Measurements from ENCODE around the gene RAPGEF1. TPM values are rescaled to one million over a fixed set of nuclear protein-coding genes. Genes with fewer than 3 reads are reported as not detected.
"Not testable (repeated sequence)": the region's sequence is repeated elsewhere in the genome, so short reads cannot be mapped to it uniquely, and the experiment has no call there.

Gene RAPGEF1
- polyA plus RNA-seq, 12 donors = 68.2 to 123 (median 82.8) TPM; not detected in 1

GRCh38 chr9:131670247-131671132, 69.4 kb downstream of the RAPGEF1 start:
- DNase-seq = no peak

GRCh38 chr9:131669269-131670157, 70.4 kb downstream of the RAPGEF1 start:
- DNase-seq = no peak

GRCh38 chr9:131668439-131669268, 71.2 kb downstream of the RAPGEF1 start:
- DNase-seq = no peak

- no peak for DNase-seq
These were observed 71.8 kb downstream of the RAPGEF1 start for GRCh38 chr9:131668057-131668438.

- no peak for DNase-seq
These were observed 72.3 kb downstream of the RAPGEF1 start for GRCh38 chr9:131667576-131667975.

GRCh38 chr9:131666774-131667173, 73.1 kb downstream of the RAPGEF1 start:
- no peak for DNase-seq

GRCh38 chr9:131666029-131666428, 73.8 kb downstream of the RAPGEF1 start:
- DNase-seq = no peak

- no peak for DNase-seq
These were observed 76.6 kb downstream of the RAPGEF1 start for GRCh38 chr9:131663288-131663687.

- not testable (repeated sequence) for DNase-seq
These were observed 77.6 kb downstream of the RAPGEF1 start for GRCh38 chr9:131662289-131662621.

- no peak for DNase-seq
These were observed 78.1 kb downstream of the RAPGEF1 start for GRCh38 chr9:131661568-131662288.

- DNase-seq = no peak
These were observed 79.1 kb downstream of the RAPGEF1 start for GRCh38 chr9:131660466-131661405.

- DNase-seq = no peak
These were observed 81.3 kb downstream of the RAPGEF1 start for GRCh38 chr9:131658377-131659129.

GRCh38 chr9:131657940-131658339, 81.9 kb downstream of the RAPGEF1 start:
- no peak for DNase-seq

- no peak for DNase-seq
These were observed 82.4 kb downstream of the RAPGEF1 start for GRCh38 chr9:131657456-131657855.

GRCh38 chr9:131657037-131657377, 82.9 kb downstream of the RAPGEF1 start:
- DNase-seq = no peak

- no peak for DNase-seq
These were observed 83.4 kb downstream of the RAPGEF1 start for GRCh38 chr9:131656356-131657036.

- not testable (repeated sequence) for DNase-seq
These were observed 85.5 kb downstream of the RAPGEF1 start for GRCh38 chr9:131654369-131654768.

- no peak for DNase-seq
These were observed 88.3 kb downstream of the RAPGEF1 start for GRCh38 chr9:131651599-131651998.

GRCh38 chr9:131651160-131651559, 88.7 kb downstream of the RAPGEF1 start:
- no peak for DNase-seq
